NCI-H748 (cell line): Measurements from ENCODE around the gene HARBI1.

Experiments
- DNase-seq: peaks from one replicate; lab custom pipeline; 2025; ENCODE audit not compliant: unreplicated experiment; lab: John Stamatoyannopoulos, UW

Gene HARBI1

GRCh38 chr11:46555267-46556054, 61.6 kb downstream of the HARBI1 start:
- DNase-seq, result no peak

GRCh38 chr11:46554213-46555147, 62.5 kb downstream of the HARBI1 start:
- no peak for DNase-seq

GRCh38 chr11:46553814-46554212, 63.2 kb downstream of the HARBI1 start:
- DNase-seq, result no peak
